ENCODE results near the gene CCR8. TPM values are rescaled to one million over a fixed set of nuclear protein-coding genes. Genes with fewer than 3 reads are reported as not detected.

The CCR8 gene
- total RNA-seq, 1 donor from 2014 or later = not detected

- Histone ChIP-seq H3K4me3 (ENCODE audit: low read depth, low read length) (no peak overlapping the region), H3K36me3 (ENCODE audit: control insufficient read depth, insufficient read depth, low read length) (no peaks in the 10 kb centered on the region), H3K27me3 (ENCODE audit: control insufficient read depth, insufficient read depth, low read length) (no peaks in the 10 kb centered on the region)
- no peak for TF ChIP-seq CTCF (IDR thresholded peaks at IDR 0.05; ENCODE audit: insufficient read depth, low read length, severe bottlenecking)
- DNase-seq (ENCODE audit: low read depth) = no peak
- no peak for FAIRE-seq
These were observed 3.0 kb downstream of the CCR8 start for GRCh38 chr3:39332525-39332924.

GRCh38 chr3:39333607-39334006, 4.1 kb downstream of the CCR8 start:
- H3K27me3 ChIP-seq (ENCODE audit: control insufficient read depth, insufficient read depth, low read length) = no peaks in the 10 kb centered on the region
- DNase-seq (ENCODE audit: low read depth) (no peak), FAIRE-seq (peak; percentile 36)
- no peak for TF ChIP-seq CTCF (IDR thresholded peaks at IDR 0.05; ENCODE audit: insufficient read depth, low read length, severe bottlenecking)
- H3K36me3 ChIP-seq (ENCODE audit: control insufficient read depth, insufficient read depth, low read length) = no peaks in the 10 kb centered on the region
- H3K4me3 ChIP-seq (ENCODE audit: low read depth, low read length) = no peak overlapping the region

- no peak for TF ChIP-seq CTCF (IDR thresholded peaks at IDR 0.05; ENCODE audit: insufficient read depth, low read length, severe bottlenecking)
- H3K36me3 ChIP-seq (ENCODE audit: control insufficient read depth, insufficient read depth, low read length) = no peaks in the 10 kb centered on the region
- no peaks in the 10 kb centered on the region for H3K27me3 ChIP-seq (ENCODE audit: control insufficient read depth, insufficient read depth, low read length)
- no peak for FAIRE-seq
- DNase-seq (ENCODE audit: low read depth) = no peak
- no peak overlapping the region for H3K4me3 ChIP-seq (ENCODE audit: low read depth, low read length)
These were observed 4.7 kb downstream of the CCR8 start for GRCh38 chr3:39334205-39334604.

GRCh38 chr3:39338201-39338600, 8.7 kb downstream of the CCR8 start:
- DNase-seq (ENCODE audit: low read depth) (no peak), FAIRE-seq (no peak)
- Histone ChIP-seq H3K27me3 (ENCODE audit: control insufficient read depth, insufficient read depth, low read length) (no peaks in the 10 kb centered on the region), H3K36me3 (ENCODE audit: control insufficient read depth, insufficient read depth, low read length) (no peaks in the 10 kb centered on the region), H3K4me3 (ENCODE audit: low read depth, low read length) (no peak overlapping the region)
- TF ChIP-seq CTCF (IDR thresholded peaks at IDR 0.05; ENCODE audit: insufficient read depth, low read length, severe bottlenecking) = no peak

- no peak for TF ChIP-seq CTCF (IDR thresholded peaks at IDR 0.05; ENCODE audit: insufficient read depth, low read length, severe bottlenecking)
- no peaks in the 10 kb centered on the region for H3K27me3 ChIP-seq (ENCODE audit: control insufficient read depth, insufficient read depth, low read length)
- H3K4me3 ChIP-seq (ENCODE audit: low read depth, low read length) = no peak overlapping the region
- no peak for DNase-seq (ENCODE audit: low read depth)
- no peak for FAIRE-seq
- no peaks in the 10 kb centered on the region for H3K36me3 ChIP-seq (ENCODE audit: control insufficient read depth, insufficient read depth, low read length)
These were observed 9.6 kb downstream of the CCR8 start for GRCh38 chr3:39339086-39339485.

GRCh38 chr3:39343076-39343717, 13.7 kb downstream of the CCR8 start:
- no peak for TF ChIP-seq CTCF (IDR thresholded peaks at IDR 0.05; ENCODE audit: insufficient read depth, low read length, severe bottlenecking)
- Histone ChIP-seq H3K36me3 (ENCODE audit: control insufficient read depth, insufficient read depth, low read length) (no peaks in the 10 kb centered on the region), H3K27me3 (ENCODE audit: control insufficient read depth, insufficient read depth, low read length) (no peaks in the 10 kb centered on the region), H3K4me3 (ENCODE audit: low read depth, low read length) (no peak overlapping the region)
- peak; percentile 79 for DNase-seq (ENCODE audit: low read depth)
- no peak for FAIRE-seq

All from bronchial epithelial cell (primary cell).